Measurements from ENCODE around the gene GAPVD1.

Gene GAPVD1

DNA sequence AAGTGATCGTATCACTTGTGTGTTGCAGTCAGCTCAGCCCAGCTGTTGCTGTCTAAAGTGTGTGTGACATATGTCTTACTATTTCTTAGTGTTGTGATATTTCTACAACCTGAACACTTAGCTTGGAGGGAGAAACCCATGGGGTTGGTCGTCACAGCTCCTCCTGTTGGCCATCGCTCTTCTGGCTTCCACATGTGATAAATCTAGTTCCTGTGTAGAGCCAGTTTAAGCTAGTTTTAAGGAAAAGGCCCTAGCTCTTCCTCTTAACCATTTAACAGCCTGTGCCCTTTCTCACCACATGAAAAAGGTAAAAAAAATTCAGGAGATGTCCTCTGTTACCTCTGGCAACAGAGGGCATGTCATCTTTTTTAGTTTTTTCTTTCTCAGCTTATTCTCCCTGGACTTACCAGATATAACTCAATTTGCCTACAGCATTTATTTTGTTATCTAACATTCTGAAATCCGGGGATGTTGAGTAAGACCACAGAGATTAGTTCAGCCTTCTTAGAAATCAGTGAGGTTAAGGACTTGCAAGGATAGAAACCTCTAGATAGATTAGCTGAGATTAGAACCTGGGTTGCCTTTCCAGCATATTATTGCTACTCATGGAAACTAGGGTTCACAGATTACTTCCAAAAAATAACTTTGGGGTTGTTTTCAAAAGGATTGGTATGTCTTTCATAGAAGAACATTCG, 100.4 kb downstream of the GAPVD1 start:
- Mint-ChIP-seq H3K27ac (no peak overlapping the region), H3K36me3 (ENCODE audit: low read depth) (peaks cover 42% of the 10 kb centered on the region), H3K27me3 (no peaks in the 10 kb centered on the region), H3K4me1 (peaks cover 11% of the 10 kb centered on the region), H3K9me3 (no peaks in the 10 kb centered on the region), H3K4me3 (no peak overlapping the region)
- no peak for ATAC-seq
- no peak for DNase-seq

DNA sequence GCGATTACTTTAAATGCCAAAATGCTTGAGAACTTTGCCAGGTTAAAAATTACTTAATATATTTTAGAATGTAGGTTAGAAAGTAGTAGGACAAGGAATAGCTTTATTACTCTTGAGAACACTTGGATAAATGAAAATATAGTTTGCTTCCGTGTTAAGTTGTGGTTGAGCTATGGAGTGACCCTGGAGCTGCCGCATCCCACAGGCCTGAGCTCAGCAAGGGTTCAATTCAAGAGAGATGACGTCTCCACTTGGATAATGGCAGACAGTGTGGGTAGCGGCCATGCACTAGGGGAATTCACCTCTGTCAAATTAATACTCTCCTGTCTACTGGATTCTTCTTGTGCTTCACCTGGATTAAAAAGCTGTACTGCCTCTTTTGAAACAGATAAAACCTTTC, 105.0 kb downstream of the GAPVD1 start:
- H3K27me3 Mint-ChIP-seq = no peaks in the 10 kb centered on the region
- no peaks in the 10 kb centered on the region for H3K9me3 Mint-ChIP-seq
- H3K27ac Mint-ChIP-seq = no peak overlapping the region

DNA sequence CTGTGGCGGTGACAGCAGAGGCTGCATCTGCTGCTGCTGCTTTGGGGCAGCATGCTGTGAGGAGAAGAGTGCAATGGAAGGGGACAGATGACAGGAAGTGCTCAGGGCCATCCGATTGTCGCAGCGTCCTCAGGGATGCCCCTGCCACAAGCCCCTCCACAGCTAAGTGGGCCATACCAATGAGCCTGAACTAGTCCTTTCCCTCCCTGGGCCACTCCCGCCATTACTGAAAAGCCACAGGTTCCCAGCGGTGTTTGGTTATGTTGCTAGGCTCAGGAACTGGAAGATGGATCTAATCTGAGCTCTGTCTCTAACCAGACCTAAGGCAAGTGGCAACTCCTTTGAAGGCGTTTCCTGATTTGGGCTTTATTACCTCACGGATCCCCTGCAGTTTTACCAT, 109.2 kb downstream of the GAPVD1 start:
- Mint-ChIP-seq H3K4me1 (peaks cover 3% of the 10 kb centered on the region), H3K27ac (no peak overlapping the region)

More for the DNA sequence above, 105.0 kb downstream of the GAPVD1 start:
- Mint-ChIP-seq H3K4me3 (no peak overlapping the region), H3K36me3 (ENCODE audit: low read depth) (peaks cover 19% of the 10 kb centered on the region), H3K4me1 (peaks cover under 1% of the 10 kb centered on the region)
- ATAC-seq (no peak), DNase-seq (no peak)

DNA sequence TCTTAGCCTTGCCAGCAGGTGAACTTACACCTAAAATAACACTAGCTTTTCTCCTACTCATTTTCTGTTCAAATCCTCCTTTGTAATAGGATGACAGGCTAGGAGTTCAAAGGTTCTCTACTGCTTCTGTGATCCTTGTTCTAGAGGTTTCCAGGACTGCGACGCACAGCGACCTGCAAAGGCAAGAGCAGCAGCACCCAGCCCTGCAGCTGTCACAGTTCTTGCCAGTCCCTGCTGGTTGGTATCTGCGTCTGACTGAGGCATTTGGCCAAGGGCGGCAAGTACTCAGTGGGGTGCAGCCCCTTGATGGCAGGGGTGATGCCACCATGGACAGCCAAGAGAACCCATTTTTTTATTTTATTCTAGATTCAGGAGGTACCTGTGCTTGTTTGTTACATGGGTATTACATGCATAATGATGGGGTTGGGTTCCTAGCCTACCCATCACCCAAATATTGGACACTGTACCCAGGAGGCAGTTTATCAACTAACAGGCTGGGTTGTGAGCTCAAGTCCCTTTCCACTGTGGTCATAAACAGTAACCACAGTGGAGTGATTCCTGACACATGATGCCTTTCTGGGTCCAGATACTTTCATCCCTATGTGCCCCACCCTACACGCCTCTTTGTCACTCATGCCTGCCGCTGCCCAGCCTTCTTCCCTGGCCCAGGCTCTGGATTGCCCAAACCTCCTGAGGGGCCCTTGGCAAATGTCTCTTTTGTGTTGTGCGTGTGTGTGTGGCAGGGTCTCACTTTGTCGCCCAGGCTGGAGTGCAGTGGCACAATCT, 111.0 kb downstream of the GAPVD1 start:
- ATAC-seq (no peak), DNase-seq (no peak)
- H3K27me3 Mint-ChIP-seq = no peaks in the 10 kb centered on the region

More for the DNA sequence above, 109.2 kb downstream of the GAPVD1 start:
- ATAC-seq = no peak
- no peaks in the 10 kb centered on the region for H3K9me3 Mint-ChIP-seq
- peaks cover 2% of the 10 kb centered on the region for H3K36me3 Mint-ChIP-seq (ENCODE audit: low read depth)
- H3K4me3 Mint-ChIP-seq = no peak overlapping the region
- no peaks in the 10 kb centered on the region for H3K27me3 Mint-ChIP-seq
- DNase-seq = no peak

DNA sequence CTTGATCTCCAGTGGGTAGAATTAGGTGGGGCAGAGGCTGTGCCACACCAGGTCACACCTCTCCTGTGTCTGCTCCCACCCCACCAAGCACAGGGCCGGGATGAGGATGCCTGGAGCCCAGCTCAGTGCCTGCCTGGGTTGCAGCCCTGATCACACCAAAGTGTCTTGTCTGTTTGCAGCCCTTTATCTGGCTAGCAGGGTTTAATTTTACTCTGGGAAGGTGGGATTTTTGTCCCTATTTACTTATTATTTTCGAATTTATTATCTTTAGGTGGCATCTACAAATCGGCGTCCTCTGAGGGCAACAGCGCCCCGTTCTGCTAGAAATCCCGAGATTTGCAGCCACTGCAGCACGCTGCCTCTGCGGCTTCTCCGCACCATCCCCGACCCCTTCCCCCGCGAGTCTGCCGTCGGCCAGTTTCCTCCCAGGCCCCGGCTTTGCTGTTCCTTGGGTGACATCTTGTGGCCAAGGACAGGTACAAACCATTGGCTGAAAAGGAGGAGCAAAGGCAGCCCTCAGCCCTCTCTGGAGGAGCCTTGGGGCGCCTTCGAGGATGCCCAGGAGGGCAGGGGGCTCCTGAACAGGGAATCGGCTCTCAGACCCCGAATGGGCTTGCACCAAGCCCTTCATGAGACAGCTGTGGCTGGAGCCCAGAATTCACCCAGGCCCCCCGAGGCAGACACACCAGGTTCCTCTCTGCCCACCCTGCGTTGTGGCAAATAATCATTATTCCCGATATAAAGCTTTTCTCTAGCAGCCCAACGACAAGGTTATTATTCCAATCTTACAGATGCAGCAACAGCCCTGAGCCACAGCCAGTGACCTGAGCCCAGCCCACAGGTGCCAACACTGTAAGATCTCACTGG, 113.0 kb downstream of the GAPVD1 start:
- Mint-ChIP-seq H3K27ac (no peak overlapping the region), H3K4me1 (peaks cover 3% of the 10 kb centered on the region), H3K27me3 (no peaks in the 10 kb centered on the region), H3K9me3 (no peaks in the 10 kb centered on the region), H3K4me3 (no peak overlapping the region), H3K36me3 (ENCODE audit: low read depth) (no peaks in the 10 kb centered on the region)
- ATAC-seq (peak; percentile 85), DNase-seq (peak; percentile 65)

More for the DNA sequence above, 111.0 kb downstream of the GAPVD1 start:
- Mint-ChIP-seq H3K4me3 (no peak overlapping the region), H3K27ac (no peak overlapping the region), H3K4me1 (peaks cover 3% of the 10 kb centered on the region), H3K36me3 (ENCODE audit: low read depth) (no peaks in the 10 kb centered on the region), H3K9me3 (no peaks in the 10 kb centered on the region)

DNA sequence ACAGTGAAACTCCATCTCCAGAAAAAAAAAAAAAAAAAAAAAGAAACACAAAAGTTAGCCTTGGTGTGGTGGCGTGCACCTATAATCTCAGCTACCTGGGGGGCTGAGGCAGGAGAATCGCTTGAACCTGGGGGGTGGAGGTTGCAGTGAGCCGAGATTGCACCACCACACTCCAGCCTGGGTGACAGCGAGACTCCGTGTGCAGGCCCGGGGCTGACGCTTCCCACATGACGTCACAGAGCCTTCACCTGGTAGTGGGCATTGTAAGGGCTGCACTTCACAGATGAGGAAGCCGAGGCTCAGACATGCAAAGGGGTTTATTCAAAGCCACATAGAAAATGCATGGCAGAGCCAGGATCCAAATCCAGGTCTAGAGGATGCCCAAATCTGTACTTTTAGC, 114.2 kb downstream of the GAPVD1 start:
- DNase-seq = no peak
- H3K4me1 Mint-ChIP-seq = peaks cover 3% of the 10 kb centered on the region
- H3K9me3 Mint-ChIP-seq = no peaks in the 10 kb centered on the region
- H3K27me3 Mint-ChIP-seq = no peaks in the 10 kb centered on the region
- no peak overlapping the region for H3K4me3 Mint-ChIP-seq
- no peaks in the 10 kb centered on the region for H3K36me3 Mint-ChIP-seq (ENCODE audit: low read depth)
- no peak overlapping the region for H3K27ac Mint-ChIP-seq
- no peak for ATAC-seq

DNA sequence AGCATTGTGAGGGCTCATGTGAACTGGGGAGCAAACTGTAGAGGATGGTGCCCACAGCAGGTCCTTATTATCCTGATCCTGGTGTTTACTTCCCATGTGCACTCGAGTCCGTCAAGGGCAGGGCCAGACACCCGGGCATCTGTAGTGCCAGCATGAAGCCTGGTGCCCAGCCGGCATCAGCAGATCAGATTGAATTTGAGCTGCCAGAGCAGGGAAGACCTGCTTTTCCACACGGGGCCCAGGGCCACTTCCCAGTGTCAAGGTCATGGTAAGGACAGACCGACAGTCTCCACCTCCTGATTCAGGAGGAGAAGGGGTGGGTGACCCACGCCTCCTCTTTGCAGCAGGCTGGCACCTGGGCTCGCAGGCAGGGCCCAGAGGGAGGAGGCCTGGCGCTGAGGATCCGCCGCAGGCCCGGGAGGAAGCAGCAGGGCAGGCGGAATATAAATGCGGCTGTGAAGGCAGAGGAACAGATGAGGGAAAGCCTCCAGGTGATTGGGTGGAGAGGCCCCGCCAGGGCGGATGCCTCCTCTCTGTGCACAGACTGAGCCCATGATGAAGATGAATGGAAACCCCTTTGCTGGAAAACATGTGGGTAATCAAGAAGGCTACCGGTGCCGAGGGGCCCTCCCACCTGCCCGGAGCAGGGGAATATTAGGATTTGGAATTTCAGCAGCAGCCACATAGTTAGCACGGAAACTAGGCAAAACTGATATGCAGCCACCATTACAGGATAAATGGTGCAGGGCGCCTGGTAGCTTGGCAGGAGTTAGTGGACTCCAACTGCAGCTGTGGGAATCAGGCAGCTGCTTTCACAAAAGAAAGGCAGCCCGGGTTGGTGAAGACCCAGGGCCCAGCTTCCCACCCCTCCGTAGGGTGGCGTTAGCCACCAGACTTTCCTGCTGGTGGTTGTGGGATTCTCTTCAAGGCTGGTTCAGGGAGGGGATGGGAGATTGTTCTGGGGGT, 114.9 kb downstream of the GAPVD1 start:
- DNase-seq = no peak
- Mint-ChIP-seq H3K36me3 (ENCODE audit: low read depth) (no peaks in the 10 kb centered on the region), H3K4me1 (peaks cover 3% of the 10 kb centered on the region), H3K27ac (no peak overlapping the region), H3K27me3 (no peaks in the 10 kb centered on the region), H3K4me3 (no peak overlapping the region), H3K9me3 (no peaks in the 10 kb centered on the region)
- no peak for ATAC-seq

DNA sequence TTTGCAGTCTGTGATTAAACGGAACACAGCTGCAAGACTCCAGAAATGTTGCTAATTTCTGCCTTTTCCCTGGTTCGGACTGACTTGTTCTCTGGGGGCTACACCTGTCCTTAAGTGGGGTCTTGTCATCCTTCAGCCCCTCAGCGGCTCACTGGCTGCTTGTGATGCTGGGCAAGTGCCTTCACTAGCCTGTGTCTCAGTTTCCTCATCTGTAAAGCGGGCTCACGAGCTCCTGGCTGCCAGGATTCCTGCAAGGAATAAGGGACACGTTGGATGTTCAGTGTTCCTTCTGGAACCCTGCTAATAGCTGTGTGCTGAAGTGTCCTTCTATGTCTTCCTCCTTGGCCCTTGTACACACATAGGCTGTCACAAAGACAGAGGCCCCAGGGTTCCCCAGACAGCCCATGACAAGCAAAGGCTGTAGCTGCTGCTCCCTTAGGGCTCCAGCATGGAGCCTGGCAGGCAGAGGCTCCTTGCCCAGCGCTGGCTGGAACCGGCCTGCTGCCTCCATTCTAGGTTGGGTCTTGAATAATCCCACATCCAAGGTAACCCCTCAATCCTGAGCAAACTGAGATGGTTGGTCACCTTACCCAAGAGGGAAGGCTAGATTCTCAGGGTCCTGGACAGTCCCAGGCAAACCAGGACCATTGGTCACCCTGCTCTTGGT, 116.1 kb downstream of the GAPVD1 start:
- Mint-ChIP-seq H3K36me3 (ENCODE audit: low read depth) (no peaks in the 10 kb centered on the region), H3K27ac (no peak overlapping the region), H3K9me3 (no peaks in the 10 kb centered on the region), H3K27me3 (no peaks in the 10 kb centered on the region), H3K4me3 (no peak overlapping the region), H3K4me1 (peaks cover 3% of the 10 kb centered on the region)
- DNase-seq = no peak
- no peak for ATAC-seq

DNA sequence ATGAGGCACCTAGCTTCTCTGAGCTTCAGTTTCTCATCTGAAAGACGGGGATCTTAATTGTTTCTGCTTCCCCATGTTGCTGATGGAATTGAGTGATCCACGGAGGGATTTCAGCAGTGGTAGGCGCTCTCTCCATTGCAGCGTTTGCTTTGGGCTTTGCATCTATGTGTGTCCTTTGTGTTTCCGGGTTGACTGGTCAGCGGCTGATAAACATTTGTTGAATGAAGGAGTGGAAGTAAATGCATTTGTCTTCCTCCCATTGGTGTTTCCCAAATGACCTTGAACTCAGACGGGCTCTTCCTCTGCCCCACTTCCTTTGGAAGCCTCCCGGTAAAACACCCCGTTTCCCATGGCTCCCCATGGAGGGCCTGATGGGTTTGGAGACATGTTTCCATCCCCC, 117.2 kb downstream of the GAPVD1 start:
- ATAC-seq (no peak), DNase-seq (no peak)
- Mint-ChIP-seq H3K4me1 (peaks cover 3% of the 10 kb centered on the region), H3K9me3 (no peaks in the 10 kb centered on the region), H3K27me3 (peaks cover 2% of the 10 kb centered on the region), H3K4me3 (no peak overlapping the region), H3K36me3 (ENCODE audit: low read depth) (no peaks in the 10 kb centered on the region), H3K27ac (no peak overlapping the region)

DNA sequence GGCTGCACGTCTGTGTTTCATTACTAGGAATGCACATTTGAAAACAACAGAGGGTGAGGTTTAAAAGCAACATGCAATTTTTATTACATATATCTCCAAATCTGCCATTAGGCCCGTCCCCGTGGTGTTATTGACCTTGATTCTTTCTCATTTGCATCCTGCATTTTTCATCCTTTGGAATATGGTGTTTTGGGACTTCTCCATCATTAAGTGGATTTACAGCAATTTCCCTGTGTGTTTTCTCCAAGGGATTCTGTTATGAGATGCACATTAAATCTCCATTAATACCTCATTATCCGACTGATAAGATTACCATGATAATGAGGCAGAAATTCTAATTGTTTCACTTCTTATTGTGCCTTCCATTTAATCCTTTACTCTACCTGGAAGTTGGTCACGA, 117.6 kb downstream of the GAPVD1 start:
- ATAC-seq (no peak), DNase-seq (no peak)
- Mint-ChIP-seq H3K4me1 (peaks cover 3% of the 10 kb centered on the region), H3K27me3 (peaks cover 2% of the 10 kb centered on the region), H3K4me3 (no peak overlapping the region), H3K9me3 (no peaks in the 10 kb centered on the region), H3K27ac (no peak overlapping the region), H3K36me3 (ENCODE audit: low read depth) (no peaks in the 10 kb centered on the region)

DNA sequence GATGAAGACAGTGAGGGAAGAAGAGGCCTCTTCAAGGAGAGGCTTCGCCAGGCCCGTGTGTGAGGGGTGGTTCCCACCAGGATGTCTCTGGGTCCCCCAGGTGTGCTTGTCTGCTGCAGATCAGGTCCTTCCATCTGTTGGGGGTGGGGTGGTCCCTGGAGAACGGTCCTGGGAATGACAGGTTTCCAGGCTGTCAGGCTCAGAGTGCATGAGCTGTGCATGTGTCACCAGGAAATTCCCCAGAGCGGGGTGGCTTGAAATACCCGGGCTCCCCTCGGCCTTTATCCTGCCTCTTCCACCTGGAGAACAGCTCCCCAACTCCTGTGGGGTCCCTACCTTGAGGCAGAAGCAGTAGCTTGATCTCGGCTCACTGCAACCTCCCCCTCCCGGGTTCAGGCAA, 118.8 kb downstream of the GAPVD1 start:
- Mint-ChIP-seq H3K27me3 (peaks cover 3% of the 10 kb centered on the region), H3K27ac (no peak overlapping the region), H3K4me1 (no peaks in the 10 kb centered on the region), H3K4me3 (no peak overlapping the region), H3K9me3 (no peaks in the 10 kb centered on the region), H3K36me3 (ENCODE audit: low read depth) (no peaks in the 10 kb centered on the region)
- ATAC-seq (no peak), DNase-seq (no peak)

DNA sequence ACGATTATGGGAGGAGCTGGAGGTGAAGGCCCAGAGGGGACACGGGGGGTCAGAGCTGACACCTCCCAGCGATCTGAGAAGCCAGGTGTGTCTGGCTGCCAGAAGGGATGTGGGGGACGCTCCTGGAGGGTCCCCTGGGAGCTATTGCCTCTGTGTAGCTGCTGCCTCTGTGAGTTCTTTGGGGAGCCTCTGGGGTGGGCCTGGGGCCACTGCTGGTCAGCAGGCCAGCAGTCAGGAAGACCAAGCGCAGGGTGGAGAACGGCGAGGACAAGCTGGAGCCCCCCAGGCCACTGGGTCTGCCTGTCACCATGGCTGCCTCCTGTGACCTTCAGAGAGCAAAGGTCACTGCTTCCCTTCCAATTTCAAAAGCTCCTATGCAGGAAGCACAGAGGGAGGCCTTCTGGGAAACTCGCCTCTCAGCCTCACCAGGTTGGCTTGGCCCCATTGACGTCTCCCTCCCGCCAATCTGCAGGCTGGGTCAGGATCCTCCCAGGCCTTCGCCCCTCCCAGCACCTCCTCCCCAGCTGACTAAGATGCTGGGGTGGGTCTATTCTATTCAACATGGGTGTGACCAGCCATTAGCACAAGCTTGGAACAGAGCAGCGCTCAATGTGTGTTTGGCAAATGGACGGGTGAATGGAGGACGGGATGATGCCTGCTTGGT, 126.4 kb downstream of the GAPVD1 start:
- Mint-ChIP-seq H3K36me3 (ENCODE audit: low read depth) (no peaks in the 10 kb centered on the region), H3K4me3 (no peak overlapping the region), H3K4me1 (no peaks in the 10 kb centered on the region), H3K27ac (no peak overlapping the region), H3K27me3 (peaks cover 3% of the 10 kb centered on the region), H3K9me3 (no peaks in the 10 kb centered on the region)
- ATAC-seq (no peak), DNase-seq (no peak)

DNA sequence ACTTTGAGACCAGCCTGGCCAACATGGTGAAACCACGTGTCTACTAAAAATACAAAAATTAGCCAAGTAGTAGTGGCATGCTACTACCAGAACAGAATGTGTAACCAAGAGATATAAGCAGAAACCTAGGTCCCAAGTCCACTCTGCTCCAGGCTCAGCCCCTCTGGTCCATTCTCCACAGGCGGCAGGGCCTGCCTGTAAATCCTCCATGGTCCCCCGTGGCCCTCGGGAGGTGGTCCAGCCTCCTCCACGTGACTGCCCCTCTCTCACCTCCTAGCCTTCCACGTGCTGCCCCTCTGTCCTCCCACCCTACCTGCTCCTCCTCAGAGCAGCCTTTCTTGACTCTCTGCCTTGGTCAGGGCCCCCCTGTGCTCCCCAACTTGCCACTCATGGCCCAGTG, 127.4 kb downstream of the GAPVD1 start:
- no peak for ATAC-seq
- H3K4me1 Mint-ChIP-seq = no peaks in the 10 kb centered on the region
- no peak for DNase-seq
- peaks cover 1% of the 10 kb centered on the region for H3K27me3 Mint-ChIP-seq
- no peaks in the 10 kb centered on the region for H3K36me3 Mint-ChIP-seq (ENCODE audit: low read depth)
- H3K4me3 Mint-ChIP-seq = no peak overlapping the region
- no peak overlapping the region for H3K27ac Mint-ChIP-seq
- H3K9me3 Mint-ChIP-seq = no peaks in the 10 kb centered on the region

All from activated naive CD8-positive, alpha-beta T cell treated with anti-CD3 and anti-CD28 coated beads, Interleukin-2, amount 50 U/mL, for 24 hours (primary cell).